Measurements from ENCODE around the gene CDS1.
"Not testable (repeated sequence)": the region's sequence is repeated elsewhere in the genome, so short reads cannot be mapped to it uniquely, and the experiment has no call there.

The CDS1 gene

DNA sequence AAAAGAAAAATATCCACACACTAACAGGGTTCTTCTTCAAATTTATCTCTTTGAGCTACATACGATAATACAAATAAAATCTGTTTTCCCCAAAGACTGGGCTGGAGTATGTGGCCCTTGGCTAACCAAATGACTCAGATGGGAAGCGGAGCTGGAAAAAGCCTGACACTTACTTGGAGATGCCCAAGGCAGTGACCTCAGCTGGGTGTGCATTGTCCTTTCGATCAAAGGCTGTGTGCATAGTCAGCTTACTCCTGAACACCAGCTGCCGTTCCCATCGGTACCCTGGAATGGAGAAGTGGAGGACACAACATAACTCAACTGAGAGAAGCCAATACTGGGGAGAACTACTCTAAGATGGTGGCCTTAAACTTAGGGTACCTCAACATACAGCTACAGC is 95.1 kb downstream of the CDS1 start:
- no peak for DNase-seq (ENCODE audit: low spot score)
- TF ChIP-seq, protein P1, sequence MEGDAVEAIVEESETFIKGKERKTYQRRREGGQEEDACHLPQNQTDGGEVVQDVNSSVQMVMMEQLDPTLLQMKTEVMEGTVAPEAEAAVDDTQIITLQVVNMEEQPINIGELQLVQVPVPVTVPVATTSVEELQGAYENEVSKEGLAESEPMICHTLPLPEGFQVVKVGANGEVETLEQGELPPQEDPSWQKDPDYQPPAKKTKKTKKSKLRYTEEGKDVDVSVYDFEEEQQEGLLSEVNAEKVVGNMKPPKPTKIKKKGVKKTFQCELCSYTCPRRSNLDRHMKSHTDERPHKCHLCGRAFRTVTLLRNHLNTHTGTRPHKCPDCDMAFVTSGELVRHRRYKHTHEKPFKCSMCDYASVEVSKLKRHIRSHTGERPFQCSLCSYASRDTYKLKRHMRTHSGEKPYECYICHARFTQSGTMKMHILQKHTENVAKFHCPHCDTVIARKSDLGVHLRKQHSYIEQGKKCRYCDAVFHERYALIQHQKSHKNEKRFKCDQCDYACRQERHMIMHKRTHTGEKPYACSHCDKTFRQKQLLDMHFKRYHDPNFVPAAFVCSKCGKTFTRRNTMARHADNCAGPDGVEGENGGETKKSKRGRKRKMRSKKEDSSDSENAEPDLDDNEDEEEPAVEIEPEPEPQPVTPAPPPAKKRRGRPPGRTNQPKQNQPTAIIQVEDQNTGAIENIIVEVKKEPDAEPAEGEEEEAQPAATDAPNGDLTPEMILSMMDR (IDR thresholded peaks at IDR 0.05; ENCODE audit: extremely low read depth, insufficient read depth, missing control alignments), result no peak

DNA sequence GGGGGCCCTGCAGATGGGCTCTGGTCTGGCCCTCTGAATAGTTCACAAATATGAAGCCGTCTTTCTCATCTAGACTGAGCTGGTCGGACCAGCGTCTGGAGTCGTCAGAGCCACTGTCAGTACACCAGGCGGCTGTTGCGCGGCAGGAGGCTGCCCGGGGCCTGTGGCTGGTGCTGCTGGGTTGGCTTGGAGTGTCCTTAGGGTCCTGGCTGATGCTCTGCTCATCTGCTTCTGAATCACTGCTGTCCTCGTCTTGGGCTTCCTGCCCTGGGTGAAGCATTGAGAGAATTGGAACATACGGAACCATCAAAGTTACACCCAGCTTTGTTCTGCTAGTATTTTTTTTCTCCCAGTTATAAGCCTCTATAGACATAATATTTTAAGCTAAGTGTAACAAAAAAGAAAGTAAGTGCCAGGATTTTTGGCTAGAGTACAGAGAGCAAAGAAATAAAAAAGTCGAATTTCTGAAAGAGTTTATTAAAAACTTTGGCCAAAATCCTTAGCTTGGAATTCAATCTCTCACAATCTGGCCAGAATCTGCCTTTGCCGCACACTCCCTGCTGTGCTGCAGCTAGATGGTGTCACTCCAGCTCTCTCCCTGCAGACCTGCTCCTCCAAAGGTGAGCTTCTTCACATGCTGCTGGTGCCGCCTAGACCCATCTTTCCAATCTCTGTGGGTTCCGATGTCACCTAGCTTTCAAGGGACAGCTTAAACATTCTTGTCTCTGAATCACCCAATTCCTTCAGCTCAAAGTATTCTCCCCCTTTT is 96.2 kb downstream of the CDS1 start:
- in situ Hi-C loops (cut with MboI; ENCODE audit: low pct_unique_long_range_greater_than_20kb, low sequenced_read_pairs, unreplicated experiment), result no loop called here
- no peak for DNase-seq (ENCODE audit: low spot score)
- TF ChIP-seq, protein P1 (IDR thresholded peaks at IDR 0.05; ENCODE audit: extremely low read depth, insufficient read depth, missing control alignments), result no peak

More for the DNA sequence above, 95.1 kb downstream of the CDS1 start:
- in situ Hi-C loops (cut with MboI; ENCODE audit: low pct_unique_long_range_greater_than_20kb, low sequenced_read_pairs, unreplicated experiment), result no loop called here

DNA sequence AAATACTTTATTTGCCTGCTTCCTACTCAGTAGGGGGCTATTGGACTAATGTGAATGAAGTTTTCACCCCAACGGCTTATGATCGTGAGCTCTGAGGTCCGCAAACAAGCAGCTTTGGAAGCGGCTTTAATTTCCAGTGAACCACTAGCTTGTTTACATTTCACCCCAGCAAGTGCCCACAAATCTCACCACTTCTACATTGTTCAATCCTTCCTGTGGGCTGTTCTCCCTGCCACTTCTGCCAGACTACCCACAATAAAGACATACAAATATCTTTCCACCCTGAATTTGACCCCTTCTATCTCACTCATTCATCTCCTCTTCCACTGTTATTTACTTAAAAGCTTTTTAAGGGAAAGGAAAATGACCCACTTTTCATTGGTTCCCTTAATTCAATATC is 98.0 kb downstream of the CDS1 start:
- in situ Hi-C loops (cut with MboI; ENCODE audit: low pct_unique_long_range_greater_than_20kb, low sequenced_read_pairs, unreplicated experiment), result no loop called here
- no peak for DNase-seq (ENCODE audit: low spot score)
- TF ChIP-seq, protein P1 (IDR thresholded peaks at IDR 0.05; ENCODE audit: extremely low read depth, insufficient read depth, missing control alignments), result no peak

DNA sequence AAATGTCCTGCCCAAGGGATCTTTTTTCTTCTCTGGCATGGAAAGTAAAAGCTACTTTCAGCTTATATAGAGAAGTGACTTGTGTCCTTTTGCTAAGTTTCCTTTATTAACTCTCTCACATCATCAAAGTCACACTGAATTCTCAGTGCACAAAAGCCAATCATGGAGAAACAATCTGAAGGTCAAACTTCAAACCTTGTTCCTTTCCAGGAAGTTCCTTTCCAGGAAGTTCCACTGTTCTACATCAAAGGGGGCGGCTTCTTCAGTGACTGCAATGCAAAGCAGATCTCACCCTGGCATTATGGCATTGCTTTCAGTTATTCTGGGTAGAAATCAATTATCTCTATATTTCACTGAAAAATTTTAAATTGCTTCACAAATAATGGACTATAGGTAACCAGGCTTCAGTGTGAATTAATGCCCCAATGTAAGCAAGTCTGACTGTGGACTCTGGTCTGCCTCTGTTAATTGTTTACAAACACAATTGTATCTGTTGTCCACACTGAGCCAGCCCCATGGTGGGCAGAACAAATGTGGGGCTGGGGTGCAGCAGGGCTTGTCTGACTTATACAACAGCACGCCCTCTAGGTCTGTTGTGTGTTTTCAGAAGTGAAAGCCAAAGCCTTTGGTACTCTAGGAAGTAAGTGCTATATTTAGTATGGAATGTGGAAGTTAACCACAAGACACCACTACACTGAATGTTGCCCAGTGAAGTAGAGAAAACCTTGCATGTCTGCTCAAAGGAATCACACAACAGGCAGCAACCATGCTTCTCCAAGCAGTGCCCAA is 98.8 kb downstream of the CDS1 start:
- TF ChIP-seq, protein P1 (IDR thresholded peaks at IDR 0.05; ENCODE audit: extremely low read depth, insufficient read depth, missing control alignments), result no peak
- DNase-seq (ENCODE audit: low spot score), result no peak
- in situ Hi-C loops (cut with MboI; ENCODE audit: low pct_unique_long_range_greater_than_20kb, low sequenced_read_pairs, unreplicated experiment), result no loop called here

DNA sequence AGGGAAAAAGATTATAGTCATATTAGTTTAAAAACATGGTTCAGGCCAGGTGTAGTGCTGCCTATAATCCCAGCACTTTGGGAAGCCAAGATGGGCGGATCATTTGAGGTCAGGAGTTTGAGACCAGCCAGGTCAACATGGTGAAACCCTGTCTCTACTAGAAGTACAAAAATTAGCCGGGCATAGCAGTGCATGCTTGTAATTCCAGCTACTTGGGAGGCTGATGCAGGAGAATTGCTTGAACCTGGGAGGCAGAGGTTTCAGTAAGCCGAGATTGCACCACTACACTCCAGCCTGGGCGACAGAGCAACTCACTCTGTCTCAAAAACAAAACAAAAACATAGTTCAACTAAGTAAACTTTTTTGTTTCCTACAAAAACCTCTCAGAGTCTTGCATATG is 99.7 kb downstream of the CDS1 start:
- in situ Hi-C loops (cut with MboI; ENCODE audit: low pct_unique_long_range_greater_than_20kb, low sequenced_read_pairs, unreplicated experiment); DNase-seq (ENCODE audit: low spot score): not testable (repeated sequence)

DNA sequence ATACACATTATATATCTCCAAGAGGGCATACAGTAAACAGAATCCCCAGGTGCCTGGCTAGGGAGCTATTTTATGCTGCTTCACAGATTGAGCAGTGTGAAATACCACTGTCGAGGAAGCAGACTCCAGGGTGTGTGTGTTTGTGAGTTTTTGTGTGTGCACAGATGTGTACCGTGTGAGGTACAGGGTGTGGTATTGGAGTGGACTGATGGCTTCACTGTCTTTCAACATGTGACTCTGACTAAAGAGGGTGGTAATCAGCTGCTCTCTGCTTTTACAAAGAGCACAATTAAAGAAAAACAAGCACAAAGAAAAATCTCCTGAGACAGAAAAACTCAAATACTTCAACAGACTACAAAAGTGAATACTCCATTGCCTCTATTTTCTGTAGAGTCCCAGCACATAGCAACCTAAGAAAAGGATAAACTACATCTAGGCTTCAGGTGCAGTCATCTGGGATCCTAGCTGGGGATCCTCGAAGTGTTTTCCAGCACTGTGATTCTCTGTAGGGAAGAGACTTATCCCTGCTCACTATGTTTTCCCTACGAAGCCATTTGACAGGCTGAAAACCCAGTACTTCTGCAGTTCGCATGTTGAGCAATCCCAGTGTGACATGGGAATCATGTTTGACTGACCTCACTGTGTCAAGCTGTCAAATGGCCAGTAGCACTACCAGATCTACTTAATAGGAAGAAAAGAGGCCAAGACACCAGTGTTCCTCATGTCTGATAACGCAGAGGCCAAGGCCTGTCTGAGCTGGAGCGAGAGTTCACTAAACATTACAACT is 100.3 kb downstream of the CDS1 start:
- in situ Hi-C loops (cut with MboI; ENCODE audit: low pct_unique_long_range_greater_than_20kb, low sequenced_read_pairs, unreplicated experiment), result no loop called here
- TF ChIP-seq, protein P1 (IDR thresholded peaks at IDR 0.05; ENCODE audit: extremely low read depth, insufficient read depth, missing control alignments), result no peak
- DNase-seq (ENCODE audit: low spot score), result no peak

Measured in GM13977 (cell line).